Endothelial cell of umbilical vein (primary cell): ENCODE data around the gene LMO1. TPM values are rescaled to one million over a fixed set of nuclear protein-coding genes. Genes with fewer than 3 reads are reported as not detected.

ENCODE experiments used
- Bru-seq: library from RNA; stranded (reverse); fragments of 400-500 nt; gene quantifications from one replicate; lab custom pipeline; 2021; lab: Mats Ljungman, UMichigan
- BruChase-seq, 2 experiments: library from RNA; stranded (reverse); fragments of 400-500 nt; gene quantifications; one replicate each; lab custom pipeline; 2021; lab: Mats Ljungman, UMichigan
- BruUV-seq: library from RNA; stranded (reverse); fragments of 400-500 nt; replicated peaks from 2 replicates; lab custom pipeline; 2021; lab: Mats Ljungman, UMichigan
- CTCF ChIA-PET: fragments of 300-600, 350-600 bp; sonication (Branson Sonifier 250); formaldehyde crosslinking; loops from one replicate; lab custom pipeline; 2021; ENCODE audit warnings: antibody characterized with exemption, inconsistent platforms; lab: Charles Lee
- POLR2A ChIA-PET: fragments of 300-600, 350-600 bp; sonication (Branson Sonifier 250); formaldehyde crosslinking; loops from one replicate; lab custom pipeline; 2021; ENCODE audit warnings: antibody characterized with exemption, inconsistent platforms; lab: Charles Lee
- DNase-seq: peaks from one replicate; pipeline ENCODE4 v3.0.0-alpha.2; 2011; ENCODE audit warnings: low read depth, low spot score
- FAIRE-seq: peaks from 2 replicates; lab custom pipeline; 2011; peaks lifted over from hg19 to GRCh38; lab: Jason Lieb, UNC
- H2AFZ ChIP-seq: 2 replicates; pipeline ENCODE4 v1.6.0; 2012; ENCODE audit warnings: low read depth, low read length, control low read depth, inconsistent platforms
- H3K27ac ChIP-seq: 2 replicates; pipeline ENCODE4 v1.5.1; 2011; ENCODE audit warnings: low read depth, mild to moderate bottlenecking, control low read depth, low read length, moderate library complexity; ENCODE audit not compliant: insufficient read depth
- H3K27me3 ChIP-seq, 2 experiments: 2 replicates each; pipeline versions ENCODE4 v1.6.0 to v1.6.1; 2011; ENCODE audit warnings: low read length in 2 of 2, mixed read lengths in 1 of 2; ENCODE audit not compliant: control insufficient read depth in 2 of 2, insufficient read depth in 2 of 2
- H3K36me3 ChIP-seq, 2 experiments: 2 replicates in 1 of 2; 3 replicates in 1 of 2; pipeline ENCODE4 v1.5.1; 2011; ENCODE audit warnings: low read length in 2 of 2, mild to moderate bottlenecking in 1 of 2, moderate library complexity in 1 of 2; ENCODE audit not compliant: control insufficient read depth in 2 of 2, insufficient read depth in 2 of 2; ENCODE audit errors: extremely low read depth in 1 of 2
- H3K4me1 ChIP-seq: 3 replicates; pipeline ENCODE4 v1.5.1; 2011; ENCODE audit warnings: mild to moderate bottlenecking, low read length; ENCODE audit not compliant: control insufficient read depth, insufficient read depth; ENCODE audit errors: extremely low read depth
- H3K4me2 ChIP-seq: 2 replicates; pipeline ENCODE4 v1.6.1; 2011; ENCODE audit warnings: low read length, control low read depth, mixed read lengths; ENCODE audit not compliant: insufficient read depth
- H3K4me3 ChIP-seq, 3 experiments: fragments of 200-600 bp in 1 of 3; sonication (generic), shearing (Covaris generic) in 1 of 3; replicated peaks in 1 of 3; 2 replicates each; pipeline ENCODE4 v1.5.1; 2011 to 2016; ENCODE audit warnings: control low read depth in 3 of 3, low read length in 3 of 3, mild to moderate bottlenecking in 2 of 3, inconsistent platforms in 1 of 3, low read depth in 1 of 3, moderate library complexity in 1 of 3; ENCODE audit not compliant: insufficient read depth in 1 of 3
- H3K79me2 ChIP-seq: 2 replicates; pipeline ENCODE4 v1.6.0; 2012; ENCODE audit warnings: low read length, inconsistent platforms; ENCODE audit not compliant: control insufficient read depth, insufficient read depth
- H3K9ac ChIP-seq: replicated peaks from 2 replicates; pipeline ENCODE3; 2011; ENCODE audit warnings: low read length, control low read depth; ENCODE audit not compliant: insufficient read depth; ENCODE audit errors: extremely low read depth
- H3K9me1 ChIP-seq: replicated peaks from 3 replicates; pipeline ENCODE4 v1.6.0; 2011; ENCODE audit warnings: mild to moderate bottlenecking, low read length; ENCODE audit not compliant: control insufficient read depth, insufficient read depth; ENCODE audit errors: extremely low read depth
- H3K9me3 ChIP-seq: replicated peaks from 2 replicates; pipeline ENCODE4 v1.5.1; 2012; ENCODE audit warnings: low read length, inconsistent platforms; ENCODE audit not compliant: control insufficient read depth, insufficient read depth
- H4K20me1 ChIP-seq: replicated peaks from 2 replicates; pipeline ENCODE3; 2011; ENCODE audit warnings: mild to moderate bottlenecking, low read length; ENCODE audit not compliant: control insufficient read depth, insufficient read depth; ENCODE audit errors: extremely low read depth
- MYC ChIP-seq: IDR thresholded peaks from one replicate; pipeline ENCODE4 v1.6.1; 2011; ENCODE audit warnings: mild to moderate bottlenecking, low read depth, low read length
- dilution Hi-C: fragments of 300-500 bp; cut with MboI; formaldehyde crosslinking; loops from one replicate; pipeline ENCODE4 v1.15.0; 2019; ENCODE audit warnings: low sequenced_read_pairs; ENCODE audit not compliant: extremely low pct_ligation_motif_present
- intact Hi-C: fragments of 100-400 bp; cut with micrococcal nuclease; formaldehyde crosslinking; loops from one replicate; pipeline ENCODE4 v1.10.0; 2022
- long read RNA-seq: library from polyadenylated mRNA; stranded (forward); transcript quantifications from one replicate; pipeline ENCODE4 v2.0.0, GENCODE V29; 2021
- polyA minus RNA-seq, 3 experiments: library from RNA; depleted of rRNA, polyadenylated mRNA; stranded (reverse); fragments of >200 nt; gene quantifications; 1 replicate in 1 of 3; 2 replicates in 2 of 3; pipeline ENCODE4 v1.2.3, GENCODE V29; 2011
- polyA plus RNA-seq, 4 experiments: library from polyadenylated mRNA; depleted of rRNA in 3 of 4; stranded (reverse) in 3 of 4; unstranded in 1 of 4; fragments of >200 nt; gene quantifications; 2 replicates each; pipeline versions ENCODE4 v1.2.1 to v1.2.3, GENCODE V29; 2011 to 2012; ENCODE audit warnings: missing spikeins in 1 of 4
- total RNA-seq: library from RNA; stranded (reverse); gene quantifications from 2 replicates; pipeline ENCODE4 v1.2.3, GENCODE V29; 2021
- TF ChIP-seq, protein P1 (sequence below), 2 donors: IDR thresholded peaks; 1 replicate in 1 of 2; 2 replicates in 1 of 2; pipeline ENCODE4 v1.5.1; 2011; ENCODE audit warnings: low read length in 2 of 2, mild to moderate bottlenecking in 2 of 2, moderate library complexity in 2 of 2, control low read depth in 1 of 2, inconsistent platforms in 1 of 2, low read depth in 1 of 2; ENCODE audit not compliant: insufficient read depth in 1 of 2; ENCODE audit errors: extremely low read depth in 1 of 2

LMO1 gene
- total RNA-seq, result not detected in 2 replicates
- not detected in 2 replicates for polyA plus RNA-seq
- not detected in 2 replicates for polyA plus RNA-seq (2011; cell fraction: cytosol; rRNA removed)
- polyA plus RNA-seq (2011; cell fraction: nucleus; rRNA removed), result not detected in 2 replicates
- not detected in 2 replicates for polyA plus RNA-seq (2012)
- not detected in 2 replicates for polyA minus RNA-seq
- 1.3 TPM for polyA minus RNA-seq (2011; cell fraction: cytosol; rRNA and poly(A)+ RNA removed)
- polyA minus RNA-seq (2011; cell fraction: nucleus; rRNA and poly(A)+ RNA removed), result not detected in 2 replicates
- percentile 4 among the genes with signal in this experiment for Bru-seq, nascent RNA
- percentile 10 among the genes with signal in this experiment for BruChase-seq, experiment 1, labeled RNA remaining after a 6-hour chase
- BruChase-seq, experiment 2, labeled RNA remaining after a 2-hour chase, result percentile 15 among the genes with signal in this experiment
- long read RNA-seq, result 0 reads

DNA sequence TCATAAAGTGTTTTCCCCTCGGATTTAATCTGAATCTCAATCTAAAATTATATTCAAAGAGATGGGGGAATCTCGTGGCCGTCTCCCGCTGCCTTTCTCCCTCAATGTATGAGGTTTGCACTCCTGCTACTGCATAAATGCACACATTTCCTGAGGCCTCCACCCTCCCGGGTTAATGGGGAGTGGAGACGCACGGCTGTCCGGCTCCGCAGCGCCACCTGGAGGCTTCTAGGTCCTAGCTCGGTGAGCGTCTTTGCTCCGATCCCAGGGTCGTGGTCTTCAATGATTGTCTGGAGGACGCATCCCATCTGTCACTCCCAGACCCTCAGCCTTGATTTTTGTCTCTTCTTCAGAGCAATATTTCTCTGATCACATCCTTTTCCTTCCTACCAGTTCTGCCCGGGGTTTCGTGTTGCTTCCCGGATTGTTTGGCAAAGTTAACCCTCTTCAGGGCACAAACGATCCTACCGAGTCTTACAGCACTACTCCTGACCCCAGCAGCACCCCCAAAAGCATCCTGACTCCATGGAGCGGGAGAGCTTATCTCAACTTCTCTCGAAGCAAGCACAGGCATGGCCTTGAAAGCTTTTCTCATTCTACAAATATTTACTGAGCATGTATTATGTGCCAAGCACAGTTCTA, at the start of gene LMO1:
Gene LMO1, minus strand, starts transcription at position 110 of the 642 bp plus-strand sequence. CDS start 516 bp downstream, outside the sequence.
- Histone ChIP-seq H3K4me2 (peak within 1 kb of the TSS; percentile 46), H3K27me3 (peaks cover 52 to 53% of the 10 kb centered on the region in 2 experiments), H3K4me3 (peak within 1 kb of the TSS in 1 of 3 experiments; percentile 11), H3K27ac (no peak within 1 kb of the TSS), H3K36me3 (no peaks in the 10 kb centered on the region), H3K9me1 (no peaks in the 10 kb centered on the region), H3K9ac (no peak within 1 kb of the TSS), H4K20me1 (no peaks in the 10 kb centered on the region), H2AFZ (peak within 1 kb of the TSS; percentile 54), H3K4me1 (peaks cover 4% of the 10 kb centered on the region), H3K79me2 (no peaks in the 10 kb centered on the region), H3K9me3 (no peaks in the 10 kb centered on the region)
- no peak for TF ChIP-seq MYC
- TF ChIP-seq, protein P1, sequence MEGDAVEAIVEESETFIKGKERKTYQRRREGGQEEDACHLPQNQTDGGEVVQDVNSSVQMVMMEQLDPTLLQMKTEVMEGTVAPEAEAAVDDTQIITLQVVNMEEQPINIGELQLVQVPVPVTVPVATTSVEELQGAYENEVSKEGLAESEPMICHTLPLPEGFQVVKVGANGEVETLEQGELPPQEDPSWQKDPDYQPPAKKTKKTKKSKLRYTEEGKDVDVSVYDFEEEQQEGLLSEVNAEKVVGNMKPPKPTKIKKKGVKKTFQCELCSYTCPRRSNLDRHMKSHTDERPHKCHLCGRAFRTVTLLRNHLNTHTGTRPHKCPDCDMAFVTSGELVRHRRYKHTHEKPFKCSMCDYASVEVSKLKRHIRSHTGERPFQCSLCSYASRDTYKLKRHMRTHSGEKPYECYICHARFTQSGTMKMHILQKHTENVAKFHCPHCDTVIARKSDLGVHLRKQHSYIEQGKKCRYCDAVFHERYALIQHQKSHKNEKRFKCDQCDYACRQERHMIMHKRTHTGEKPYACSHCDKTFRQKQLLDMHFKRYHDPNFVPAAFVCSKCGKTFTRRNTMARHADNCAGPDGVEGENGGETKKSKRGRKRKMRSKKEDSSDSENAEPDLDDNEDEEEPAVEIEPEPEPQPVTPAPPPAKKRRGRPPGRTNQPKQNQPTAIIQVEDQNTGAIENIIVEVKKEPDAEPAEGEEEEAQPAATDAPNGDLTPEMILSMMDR (IDR thresholded peaks at IDR 0.05; ENCODE audit: extremely low read depth in 1 of 2, insufficient read depth in 1 of 2, low read depth in 1 of 2, low read length in 2 of 2), result peak; percentile 88 to 92
- intact Hi-C loops, result loop anchor here (1.0 to 5.0 kb wide), 6 partner anchors 17 to 258 kb away; no protein-coding TSS in a partner anchor
- POLR2A ChIA-PET, result no interaction called here
- FAIRE-seq (peak; percentile 87), DNase-seq (peak; percentile 69)
- dilution Hi-C loops, result no loop called here
- CTCF ChIA-PET, result interaction anchor here (0.7 to 3.9 kb wide), 39 partner anchors 9 to 415 kb away, joined by 3 to 49 read pairs (median 6); no protein-coding TSS in a partner anchor
- no TSS peak for BruUV-seq
